Tibial nerve (tissue), 4 donors: Measurements from ENCODE around the gene FGFR4. TPM values are rescaled to one million over a fixed set of nuclear protein-coding genes. Genes with fewer than 3 reads are reported as not detected.
A peak's percentile ranks its signal among the peaks of the same experiment; 100 is the strongest.

Source experiments
- DNase-seq, 2 donors: peaks; one replicate each; pipeline ENCODE4 v3.0.0-alpha.2; 2019; ENCODE audit warnings: low spot score in 2 of 2
- H3K27ac ChIP-seq, 4 donors: fragments of 200-600 bp; sonication (generic) in 3 of 4; one replicate each; pipeline ENCODE4 v1.5.1; 2017 to 2019; ENCODE audit warnings: mild to moderate bottlenecking in 1 of 4
- H3K27me3 ChIP-seq, 2 donors: fragments of 200-600 bp; sonication (generic) in 1 of 2; one replicate each; pipeline versions ENCODE4 v1.5.1 to v1.6.0; 2017 to 2019
- H3K36me3 ChIP-seq, 3 donors: fragments of 200-600 bp; sonication (generic); one replicate each; pipeline ENCODE4 v1.5.1; 2018 to 2019
- H3K4me1 ChIP-seq, 4 donors: fragments of 200-600 bp; sonication (generic) in 3 of 4; one replicate each; pipeline ENCODE4 v1.5.1; 2017 to 2019
- H3K4me3 ChIP-seq, 4 donors: fragments of 200-600 bp; sonication (generic) in 3 of 4; one replicate each; pipeline ENCODE4 v1.5.1; 2017 to 2019; ENCODE audit warnings: mild to moderate bottlenecking in 1 of 4, moderate library complexity in 1 of 4
- H3K9me3 ChIP-seq, 4 donors: fragments of 200-600 bp; sonication (generic) in 3 of 4; one replicate each; pipeline ENCODE4 v1.5.1; 2017 to 2019
- EP300 ChIP-seq, 2 donors: sonication (generic); formaldehyde crosslinking; IDR thresholded peaks; one replicate each; pipeline ENCODE4 v1.6.1; 2017; ENCODE audit warnings: antibody characterized with exemption in 2 of 2, mild to moderate bottlenecking in 1 of 2
- POLR2A ChIP-seq, 2 donors: fragments of 450-650 bp; IDR thresholded peaks; one replicate each; pipeline ENCODE4 v1.6.1; 2017; ENCODE audit warnings: antibody characterized with exemption in 2 of 2, mild to moderate bottlenecking in 2 of 2, moderate library complexity in 2 of 2
- WGBS, 2 donors: methylation state at CpG; one replicate each; pipeline ENCODE4 v1.1.5; 2018; 5-methylcytosine and 5-hydroxymethylcytosine counted together
- total RNA-seq, 4 donors: library from RNA; depleted of rRNA; stranded (reverse); fragments of >200 nt; gene quantifications; one replicate each; pipeline ENCODE4 v1.1.0, GENCODE V29; 2016
- TF ChIP-seq, protein P1 (sequence below), 5 experiments: fragments of 200-600 bp in 3 of 5; fragments of 450-650 bp in 2 of 5; sonication (generic) in 3 of 5; IDR thresholded peaks; one replicate each; pipeline ENCODE4 v1.5.1; 2016 to 2019; ENCODE audit warnings: antibody characterized with exemption in 5 of 5, mild to moderate bottlenecking in 3 of 5, moderate library complexity in 2 of 5

FGFR4 gene
- total RNA-seq, 4 donors from 2014 or later = 3.3 to 60.8 (median 12.1) TPM

DNA sequence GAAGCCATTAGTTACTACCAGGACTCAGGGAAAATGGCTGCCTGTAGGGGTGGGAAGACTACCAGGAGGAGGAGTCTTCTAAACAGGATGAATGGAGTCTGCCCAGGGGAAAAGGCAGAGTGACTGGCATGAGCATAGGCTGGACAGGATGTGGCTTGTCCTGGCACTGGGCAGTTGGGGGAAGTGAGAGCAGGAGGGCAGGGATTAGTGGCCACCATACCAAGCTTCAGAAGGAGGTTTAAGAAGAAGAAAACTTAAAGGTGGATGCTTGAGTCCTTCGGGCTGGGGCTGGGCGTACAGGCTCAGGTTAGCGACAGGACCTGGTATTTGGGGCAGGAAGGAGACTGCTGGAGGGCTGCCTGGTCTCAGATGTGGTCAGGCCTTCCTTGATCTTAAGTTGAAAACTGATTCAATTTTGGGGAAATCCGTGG lies 41.9 kb downstream of the FGFR4 start:
- TF ChIP-seq, protein P1, sequence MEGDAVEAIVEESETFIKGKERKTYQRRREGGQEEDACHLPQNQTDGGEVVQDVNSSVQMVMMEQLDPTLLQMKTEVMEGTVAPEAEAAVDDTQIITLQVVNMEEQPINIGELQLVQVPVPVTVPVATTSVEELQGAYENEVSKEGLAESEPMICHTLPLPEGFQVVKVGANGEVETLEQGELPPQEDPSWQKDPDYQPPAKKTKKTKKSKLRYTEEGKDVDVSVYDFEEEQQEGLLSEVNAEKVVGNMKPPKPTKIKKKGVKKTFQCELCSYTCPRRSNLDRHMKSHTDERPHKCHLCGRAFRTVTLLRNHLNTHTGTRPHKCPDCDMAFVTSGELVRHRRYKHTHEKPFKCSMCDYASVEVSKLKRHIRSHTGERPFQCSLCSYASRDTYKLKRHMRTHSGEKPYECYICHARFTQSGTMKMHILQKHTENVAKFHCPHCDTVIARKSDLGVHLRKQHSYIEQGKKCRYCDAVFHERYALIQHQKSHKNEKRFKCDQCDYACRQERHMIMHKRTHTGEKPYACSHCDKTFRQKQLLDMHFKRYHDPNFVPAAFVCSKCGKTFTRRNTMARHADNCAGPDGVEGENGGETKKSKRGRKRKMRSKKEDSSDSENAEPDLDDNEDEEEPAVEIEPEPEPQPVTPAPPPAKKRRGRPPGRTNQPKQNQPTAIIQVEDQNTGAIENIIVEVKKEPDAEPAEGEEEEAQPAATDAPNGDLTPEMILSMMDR (IDR thresholded peaks at IDR 0.05) = no peak
- H3K4me3 ChIP-seq = no peak overlapping the region
- H3K36me3 ChIP-seq = no peaks in the 10 kb centered on the region
- H3K27me3 ChIP-seq = no peaks in the 10 kb centered on the region
- 79 to 90% methylated on average over 4 of the region's 4 CpGs for WGBS, 2 donors
- DNase-seq = no peak
- peaks cover 0 to 17% (median 7%) of the 10 kb centered on the region in 4 donors for H3K4me1 ChIP-seq
- H3K9me3 ChIP-seq = no peaks in the 10 kb centered on the region
- no peak overlapping the region for H3K27ac ChIP-seq

DNA sequence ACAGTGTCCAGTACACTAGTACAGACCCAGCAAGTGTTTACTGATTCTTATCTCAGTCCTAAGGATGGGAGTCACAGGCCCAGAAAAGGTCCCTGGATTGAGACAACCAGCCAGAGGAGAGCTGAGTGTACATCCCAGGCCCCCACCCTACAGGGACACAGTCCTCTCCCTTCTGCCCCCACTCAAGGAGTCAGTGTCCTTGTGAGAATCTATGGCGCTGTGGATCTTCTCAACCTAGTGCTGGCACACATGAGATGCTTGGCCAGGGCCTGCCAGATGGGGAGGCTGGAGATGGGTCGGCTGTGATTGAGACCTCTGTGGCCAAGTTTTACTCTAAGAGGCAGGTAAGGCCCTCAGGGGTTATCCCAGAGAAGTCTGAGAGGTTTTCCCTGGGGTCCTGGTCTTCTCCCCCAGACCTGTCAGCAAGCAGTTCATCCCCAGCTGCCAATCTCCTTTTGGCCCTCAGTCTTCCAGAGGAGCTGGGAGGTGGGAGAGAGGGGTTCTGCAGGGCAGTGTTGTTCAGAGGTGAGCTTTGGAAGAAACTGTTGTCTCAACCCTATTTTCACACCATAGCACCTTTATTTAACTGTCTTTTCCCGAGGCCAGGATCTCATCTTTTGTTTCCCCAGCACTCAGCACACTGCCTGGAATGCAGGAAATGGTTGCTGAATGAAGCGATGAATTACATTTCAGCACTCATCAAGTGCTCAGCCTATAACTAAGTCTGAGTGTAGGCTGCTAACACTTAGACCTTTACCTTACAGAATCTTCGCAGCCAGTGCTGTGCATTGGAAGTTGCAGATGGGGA lies 43.7 kb downstream of the FGFR4 start:
- 72 to 78% methylated on average over 5 of the region's 5 CpGs for WGBS, 2 donors
- H3K36me3 ChIP-seq = peaks cover 0 to 3% (median 0%) of the 10 kb centered on the region in 3 donors
- DNase-seq = no peak

DNA sequence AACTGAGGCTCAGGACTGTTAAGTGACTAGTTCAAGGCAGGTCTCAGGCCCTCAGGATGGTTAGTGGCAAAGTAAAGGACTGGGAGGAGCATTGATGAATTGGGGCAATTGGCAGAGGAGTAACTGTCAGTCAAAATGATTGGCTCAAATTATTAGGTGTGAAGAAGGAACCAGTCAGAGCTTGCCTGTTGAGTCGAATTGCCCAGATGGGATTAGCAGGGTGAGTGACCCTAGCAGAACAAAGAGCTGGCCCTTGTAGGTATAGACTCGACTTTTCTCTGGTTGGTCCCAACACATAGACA lies 44.3 kb downstream of the FGFR4 start:
- Histone ChIP-seq H3K9me3 (no peaks in the 10 kb centered on the region), H3K4me3 (no peak overlapping the region), H3K36me3 (peaks cover 0 to 8% (median 0%) of the 10 kb centered on the region in 3 donors), H3K4me1 (peaks cover 8 to 31% (median 21%) of the 10 kb centered on the region in 4 donors), H3K27ac (peak overlapping the region in 1 of 4 donors; percentile 97), H3K27me3 (no peaks in the 10 kb centered on the region)
- DNase-seq = no peak
- TF ChIP-seq, protein P1 (IDR thresholded peaks at IDR 0.05) = no peak
- TF ChIP-seq EP300 (IDR thresholded peaks at IDR 0.05) = no peak
- TF ChIP-seq POLR2A (IDR thresholded peaks at IDR 0.05) = no peak
- 67 to 75% methylated on average over 2 of the region's 2 CpGs for whole genome bisulfite sequencing, 2 donors

More for the DNA sequence above, 43.7 kb downstream of the FGFR4 start:
- TF ChIP-seq, protein P1 (IDR thresholded peaks at IDR 0.05) = no peak
- no peak for TF ChIP-seq POLR2A (IDR thresholded peaks at IDR 0.05)
- TF ChIP-seq EP300 (IDR thresholded peaks at IDR 0.05) = no peak
- H3K27ac ChIP-seq = no peak overlapping the region
- H3K4me1 ChIP-seq = peaks cover 3 to 26% (median 15%) of the 10 kb centered on the region in 4 donors
- H3K9me3 ChIP-seq = no peaks in the 10 kb centered on the region
- no peak overlapping the region for H3K4me3 ChIP-seq
- H3K27me3 ChIP-seq = no peaks in the 10 kb centered on the region

DNA sequence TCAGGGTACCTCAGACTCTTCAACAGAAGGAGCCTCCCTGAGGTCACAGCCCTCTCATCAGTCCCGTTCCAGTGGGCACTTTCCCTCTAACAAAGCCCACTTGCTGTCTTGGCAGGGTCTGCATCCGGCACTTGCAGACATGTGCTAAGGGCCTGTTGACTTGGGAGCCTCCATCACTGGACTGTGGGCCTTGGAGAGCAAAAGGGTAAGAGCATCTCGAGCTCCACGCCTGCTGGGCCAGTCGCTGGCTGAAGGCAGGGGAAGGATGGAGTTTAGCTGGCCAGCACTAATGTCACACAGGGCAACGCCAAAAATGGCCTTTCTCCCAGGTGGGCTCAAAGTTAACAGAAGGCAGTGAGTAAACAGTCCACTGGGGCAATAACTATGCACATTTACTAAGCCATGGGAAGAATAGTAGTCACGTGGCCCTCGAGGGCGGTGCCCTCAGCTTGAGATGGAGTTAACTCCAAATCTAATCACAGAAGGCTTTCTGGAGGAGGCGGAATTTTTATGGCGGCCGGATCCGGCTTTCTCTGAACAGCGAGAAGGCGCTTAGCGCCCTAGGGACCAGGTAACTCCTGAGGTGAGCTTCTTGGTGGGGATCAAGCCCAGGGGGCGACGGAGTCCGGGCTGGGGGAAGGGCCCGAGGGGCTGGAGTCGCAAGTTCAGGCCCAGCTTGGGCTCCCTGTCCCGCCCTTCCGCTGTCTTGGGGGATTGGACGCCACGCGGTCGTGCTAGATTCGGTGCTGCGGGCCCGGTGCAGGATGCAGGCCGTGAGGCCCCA lies 44.8 kb downstream of the FGFR4 start:
- Histone ChIP-seq H3K27ac (peak overlapping the region; percentile 88 to 99 (median 94)), H3K27me3 (no peaks in the 10 kb centered on the region), H3K36me3 (peaks cover 0 to 8% (median 0%) of the 10 kb centered on the region in 3 donors), H3K9me3 (no peaks in the 10 kb centered on the region), H3K4me3 (peak overlapping the region in 3 of 4 donors; percentile 65 to 88 (median 67)), H3K4me1 (peaks cover 8 to 37% (median 26%) of the 10 kb centered on the region in 4 donors)
- WGBS, 2 donors = 76 to 82% methylated on average over 18 to 31 of the region's 31 CpGs
- TF ChIP-seq, protein P1 (IDR thresholded peaks at IDR 0.05) = no peak
- TF ChIP-seq EP300 (IDR thresholded peaks at IDR 0.05) = no peak
- TF ChIP-seq POLR2A (IDR thresholded peaks at IDR 0.05) = no peak
- no peak for DNase-seq
